Cardiac muscle cell (in vitro differentiated cells and primary cell): ENCODE results near the gene B9D1. TPM values are rescaled to one million over a fixed set of nuclear protein-coding genes. Genes with fewer than 3 reads are reported as not detected.

Experiments used
- DNase-seq, 2 donors: peaks; one replicate each; pipeline versions ENCODE4 v3.0.0 to v3.0.0-alpha.2; 2010 to 2017; ENCODE audit warnings: low read depth in 1 of 2, low spot score in 1 of 2
- H3K27ac ChIP-seq: fragments of 200-600 bp; sonication (generic); 2 replicates; pipeline ENCODE4 v1.5.1; 2016
- H3K27me3 ChIP-seq: fragments of 200-600 bp; sonication (generic); 2 replicates; pipeline ENCODE4 v1.6.0; 2016; ENCODE audit warnings: control low read depth
- H3K36me3 ChIP-seq: fragments of 200-600 bp; sonication (generic); 2 replicates; pipeline ENCODE4 v1.5.1; 2016; ENCODE audit warnings: control low read depth
- H3K4me1 ChIP-seq: fragments of 200-600 bp; sonication (generic); 2 replicates; pipeline ENCODE4 v1.8.1; 2017; ENCODE audit warnings: low read depth, mild to moderate bottlenecking, mixed run types
- H3K4me3 ChIP-seq: fragments of 200-600 bp; sonication (generic); 2 replicates; pipeline ENCODE4 v1.5.1; 2016; ENCODE audit warnings: mild to moderate bottlenecking
- H3K9me3 ChIP-seq: fragments of 200-600 bp; sonication (generic); 2 replicates; pipeline ENCODE4 v1.5.1; 2017; ENCODE audit warnings: low read depth, mild to moderate bottlenecking, control low read depth
- CTCF ChIP-seq: IDR thresholded peaks from 2 replicates; pipeline ENCODE4 v1.5.1; 2012; ENCODE audit warnings: low read depth, mild to moderate bottlenecking, low read length
- polyA plus RNA-seq: library from polyadenylated mRNA; unstranded; fragments of >200 nt; fragmentation: Nextera tagmentation; extraction: Ambion mirVana; gene quantifications from 2 replicates; pipeline ENCODE4 v1.2.1, GENCODE V29; 2016
- total RNA-seq: library from RNA; depleted of rRNA; stranded (reverse); fragments of >200 nt; gene quantifications from 2 replicates; pipeline ENCODE4 v1.2.3, GENCODE V29; 2016

B9D1 gene
- total RNA-seq (54.0 and 54.5 TPM in 2 replicates), polyA plus RNA-seq (58.7 and 65.7 TPM in 2 replicates)

GRCh38 chr17:19362277-19363113, at the start of gene B9D1:
TSS of gene B9D1 (minus strand) at chr17:19362723. CDS start at chr17:19362569, 154 bp downstream.
- no peaks in the 10 kb centered on the region for H3K9me3 ChIP-seq
- peaks cover 9% of the 10 kb centered on the region for H3K4me1 ChIP-seq
- H3K4me3 ChIP-seq, result peak within 1 kb of the TSS; percentile 66
- TF ChIP-seq CTCF, result peak; percentile 71
- peak; percentile 92 to 95 for DNase-seq
- H3K27ac ChIP-seq, result peak within 1 kb of the TSS; percentile 58
- no peaks in the 10 kb centered on the region for H3K36me3 ChIP-seq
- no peaks in the 10 kb centered on the region for H3K27me3 ChIP-seq

GRCh38 chr17:19411631-19412030, 49.1 kb upstream of the B9D1 start:
- Histone ChIP-seq H3K36me3 (no peaks in the 10 kb centered on the region), H3K27me3 (no peaks in the 10 kb centered on the region), H3K27ac (no peak overlapping the region), H3K4me1 (no peaks in the 10 kb centered on the region), H3K9me3 (no peaks in the 10 kb centered on the region), H3K4me3 (no peak overlapping the region)
- no peak for TF ChIP-seq CTCF
- DNase-seq, result no peak

GRCh38 chr17:19410875-19411620, 48.5 kb upstream of the B9D1 start, which contains the start of gene RNF112:
TSS of gene RNF112 (plus strand) at chr17:19411232. CDS start at chr17:19411409, 177 bp downstream.
- DNase-seq, result peak in 1 of 2 donors; percentile 76
- no peak within 1 kb of the TSS for H3K4me3 ChIP-seq
- no peaks in the 10 kb centered on the region for H3K4me1 ChIP-seq
- no peak within 1 kb of the TSS for H3K27ac ChIP-seq
- peak; percentile 22 for TF ChIP-seq CTCF
- H3K27me3 ChIP-seq, result no peaks in the 10 kb centered on the region
- no peaks in the 10 kb centered on the region for H3K36me3 ChIP-seq
- no peaks in the 10 kb centered on the region for H3K9me3 ChIP-seq

- no peak overlapping the region for H3K4me3 ChIP-seq
- no peak overlapping the region for H3K27ac ChIP-seq
- no peak for DNase-seq
- H3K36me3 ChIP-seq, result no peaks in the 10 kb centered on the region
- H3K27me3 ChIP-seq, result no peaks in the 10 kb centered on the region
- no peak for TF ChIP-seq CTCF
- H3K4me1 ChIP-seq, result no peaks in the 10 kb centered on the region
- no peaks in the 10 kb centered on the region for H3K9me3 ChIP-seq
Observed at GRCh38 chr17:19410091-19410490, 47.6 kb upstream of the B9D1 start.

- H3K4me3 ChIP-seq, result no peak overlapping the region
- no peaks in the 10 kb centered on the region for H3K9me3 ChIP-seq
- peak in 1 of 2 donors; percentile 48 for DNase-seq
- no peak for TF ChIP-seq CTCF
- H3K27ac ChIP-seq, result no peak overlapping the region
- H3K36me3 ChIP-seq, result no peaks in the 10 kb centered on the region
- H3K27me3 ChIP-seq, result no peaks in the 10 kb centered on the region
- H3K4me1 ChIP-seq, result no peaks in the 10 kb centered on the region
Observed at GRCh38 chr17:19409509-19409908, 47.0 kb upstream of the B9D1 start.
